Endodermal cell (in vitro differentiated cells): ENCODE data around the gene SLC4A7. TPM values are rescaled to one million over a fixed set of nuclear protein-coding genes. Genes with fewer than 3 reads are reported as not detected.

Source experiments
- DNase-seq: peaks from one replicate; pipeline ENCODE4 v3.0.0-alpha.2; 2017
- H3K27ac ChIP-seq: 2 replicates; pipeline ENCODE4 v1.5.1; 2013; ENCODE audit warnings: mild to moderate bottlenecking, low read depth, low read length, moderate library complexity
- H3K27me3 ChIP-seq: 2 replicates; pipeline ENCODE4 v1.6.1; 2013; ENCODE audit warnings: mild to moderate bottlenecking, low read length, moderate library complexity; ENCODE audit not compliant: insufficient read depth, control insufficient read depth, poor library complexity, severe bottlenecking
- H3K36me3 ChIP-seq: 2 replicates; pipeline ENCODE4 v1.7.0; 2013; ENCODE audit warnings: mild to moderate bottlenecking, low read length, moderate library complexity; ENCODE audit not compliant: control insufficient read depth, insufficient read depth
- H3K4me1 ChIP-seq: one replicate; pipeline ENCODE4 v1.7.0; 2013; ENCODE audit warnings: low read length; ENCODE audit not compliant: control insufficient read depth, insufficient read depth
- H3K4me3 ChIP-seq: 2 replicates; pipeline ENCODE4 v1.5.1; 2013; ENCODE audit warnings: mild to moderate bottlenecking, low read length, moderate library complexity
- H3K9ac ChIP-seq: 2 replicates; pipeline ENCODE4 v1.6.1; 2013; ENCODE audit warnings: mild to moderate bottlenecking, low read length, moderate library complexity; ENCODE audit not compliant: poor library complexity, severe bottlenecking; ENCODE audit errors: extremely low read depth
- H3K9me3 ChIP-seq: 2 replicates; pipeline ENCODE4 v1.6.1; 2013; ENCODE audit warnings: mild to moderate bottlenecking, low read length, moderate library complexity; ENCODE audit not compliant: control insufficient read depth
- H3K27ac Mint-ChIP-seq: 2 replicates; pipeline ENCODE4 v1.8.0; 2020; ENCODE audit warnings: mixed read lengths
- H3K27me3 Mint-ChIP-seq: 2 replicates; pipeline ENCODE4 v1.8.0; 2021; ENCODE audit warnings: mild to moderate bottlenecking, mixed read lengths; ENCODE audit not compliant: insufficient read depth
- H3K36me3 Mint-ChIP-seq: 2 replicates; pipeline ENCODE4 v1.8.0; 2020; ENCODE audit warnings: low read depth, mixed read lengths
- H3K4me1 Mint-ChIP-seq: 2 replicates; pipeline ENCODE4 v1.8.0; 2020; ENCODE audit warnings: mixed read lengths
- H3K4me3 Mint-ChIP-seq: 2 replicates; pipeline ENCODE4 v1.8.0; 2020; ENCODE audit warnings: mild to moderate bottlenecking, moderate library complexity, mixed read lengths
- H3K9me3 Mint-ChIP-seq: 2 replicates; pipeline ENCODE4 v1.8.0; 2020; ENCODE audit warnings: mild to moderate bottlenecking, mixed read lengths
- WGBS, 2 experiments: methylation state at CpG; one replicate each; pipeline versions ENCODE4 v1.1.5 to v1.1.7; 2013; ENCODE audit warnings: missing lambda C conversion rate in 2 of 2, mixed read lengths in 1 of 2; ENCODE audit not compliant: insufficient coverage in 1 of 2, insufficient read length in 1 of 2; 5-methylcytosine and 5-hydroxymethylcytosine counted together
- total RNA-seq, 2 donors: library from RNA; stranded (reverse); fragmentation: NEBNext Ultra II Directional in 1 of 2; extraction: Animal tissue kit (Norgen Biotek cat#: 25700) in 1 of 2; gene quantifications; 2 replicates in 1 of 2; 3 replicates in 1 of 2; pipeline ENCODE4 v1.2.1, GENCODE V29; 2021
- TF ChIP-seq, protein P1 (sequence below): fragments of 200-600 bp; sonication (generic); conservative IDR thresholded peaks from 2 replicates; pipeline ENCODE4 v1.5.0; 2021; ENCODE audit warnings: antibody characterized with exemption, mild to moderate bottlenecking

Gene SLC4A7
- total RNA-seq, 2 donors from 2014 or later, result 58.4 to 83.8 TPM

DNA sequence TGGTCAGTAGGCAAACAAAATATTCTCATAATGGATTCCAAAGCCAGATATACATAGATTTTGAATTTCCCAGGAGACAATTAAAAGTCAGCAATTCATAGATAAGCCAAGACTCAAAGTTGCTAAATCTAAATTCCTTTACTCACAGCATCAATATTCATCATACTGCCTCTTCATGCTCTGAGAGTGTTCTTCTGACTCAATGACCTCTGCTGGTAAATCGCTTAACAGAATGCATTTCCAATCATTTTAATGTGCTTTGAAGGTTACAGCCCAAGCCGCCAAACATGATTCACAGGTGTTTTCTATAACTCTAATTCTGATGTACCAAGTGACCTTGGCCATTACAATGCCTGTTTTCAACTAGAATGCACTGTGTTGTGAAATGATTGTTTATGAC, 24.2 kb upstream of the SLC4A7 start:
- peaks cover 17% of the 10 kb centered on the region for H3K4me1 Mint-ChIP-seq
- H3K27ac ChIP-seq, result no peak overlapping the region

DNA sequence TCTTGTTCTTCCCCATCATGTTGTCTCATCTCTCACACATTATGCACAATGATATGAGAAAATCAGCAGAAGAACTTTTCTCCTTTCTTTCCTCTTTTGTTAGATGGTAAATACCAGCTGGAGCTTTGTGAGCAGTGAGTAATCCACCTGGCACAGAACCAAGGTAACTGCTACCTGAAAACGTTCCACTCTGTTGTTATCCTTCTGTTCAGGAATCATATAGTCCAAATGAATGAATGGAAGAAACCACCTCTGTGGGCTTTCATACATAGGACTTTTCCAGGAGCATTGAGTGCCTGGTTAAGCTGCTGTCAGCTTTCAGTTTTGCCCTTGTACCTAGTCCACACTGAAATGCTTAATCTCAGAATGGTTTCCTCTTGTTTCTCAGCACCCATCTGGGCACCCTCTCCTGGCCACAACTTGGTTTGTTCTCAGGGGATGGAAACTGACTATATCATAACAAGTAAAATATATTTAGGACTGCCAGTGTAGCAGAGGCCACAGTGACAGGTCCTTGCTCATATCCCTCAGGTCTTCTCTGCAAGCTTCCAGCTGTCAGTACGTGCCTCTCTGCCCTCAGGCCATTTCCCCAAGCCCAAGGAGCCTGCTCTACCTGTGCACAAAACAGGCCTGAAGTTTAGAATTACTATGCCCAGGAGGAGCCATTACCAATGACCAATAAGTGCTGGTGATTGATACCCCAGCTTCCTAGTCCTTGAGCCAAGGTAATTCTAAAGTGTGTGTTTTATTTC, 23.5 kb upstream of the SLC4A7 start:
- WGBS, 2 experiments, result 80 to 93% methylated on average over 1 to 2 of the region's 2 CpGs
- H3K9me3 ChIP-seq, result no peaks in the 10 kb centered on the region

More for the DNA sequence above, 24.2 kb upstream of the SLC4A7 start:
- no peaks in the 10 kb centered on the region for H3K27me3 ChIP-seq
- no peaks in the 10 kb centered on the region for H3K4me1 ChIP-seq
- DNase-seq, result no peak
- WGBS, 2 experiments, result 92 to 94% methylated on average over 2 of the region's 2 CpGs
- H3K4me3 Mint-ChIP-seq, result no peak overlapping the region
- TF ChIP-seq, protein P1, sequence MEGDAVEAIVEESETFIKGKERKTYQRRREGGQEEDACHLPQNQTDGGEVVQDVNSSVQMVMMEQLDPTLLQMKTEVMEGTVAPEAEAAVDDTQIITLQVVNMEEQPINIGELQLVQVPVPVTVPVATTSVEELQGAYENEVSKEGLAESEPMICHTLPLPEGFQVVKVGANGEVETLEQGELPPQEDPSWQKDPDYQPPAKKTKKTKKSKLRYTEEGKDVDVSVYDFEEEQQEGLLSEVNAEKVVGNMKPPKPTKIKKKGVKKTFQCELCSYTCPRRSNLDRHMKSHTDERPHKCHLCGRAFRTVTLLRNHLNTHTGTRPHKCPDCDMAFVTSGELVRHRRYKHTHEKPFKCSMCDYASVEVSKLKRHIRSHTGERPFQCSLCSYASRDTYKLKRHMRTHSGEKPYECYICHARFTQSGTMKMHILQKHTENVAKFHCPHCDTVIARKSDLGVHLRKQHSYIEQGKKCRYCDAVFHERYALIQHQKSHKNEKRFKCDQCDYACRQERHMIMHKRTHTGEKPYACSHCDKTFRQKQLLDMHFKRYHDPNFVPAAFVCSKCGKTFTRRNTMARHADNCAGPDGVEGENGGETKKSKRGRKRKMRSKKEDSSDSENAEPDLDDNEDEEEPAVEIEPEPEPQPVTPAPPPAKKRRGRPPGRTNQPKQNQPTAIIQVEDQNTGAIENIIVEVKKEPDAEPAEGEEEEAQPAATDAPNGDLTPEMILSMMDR, result no peak
- H3K36me3 Mint-ChIP-seq, result no peaks in the 10 kb centered on the region
- no peaks in the 10 kb centered on the region for H3K9me3 ChIP-seq
- H3K27ac Mint-ChIP-seq, result no peak overlapping the region
- H3K27me3 Mint-ChIP-seq, result no peaks in the 10 kb centered on the region
- no peaks in the 10 kb centered on the region for H3K36me3 ChIP-seq
- no peaks in the 10 kb centered on the region for H3K9me3 Mint-ChIP-seq
- no peak overlapping the region for H3K9ac ChIP-seq
- H3K4me3 ChIP-seq, result no peak overlapping the region

DNA sequence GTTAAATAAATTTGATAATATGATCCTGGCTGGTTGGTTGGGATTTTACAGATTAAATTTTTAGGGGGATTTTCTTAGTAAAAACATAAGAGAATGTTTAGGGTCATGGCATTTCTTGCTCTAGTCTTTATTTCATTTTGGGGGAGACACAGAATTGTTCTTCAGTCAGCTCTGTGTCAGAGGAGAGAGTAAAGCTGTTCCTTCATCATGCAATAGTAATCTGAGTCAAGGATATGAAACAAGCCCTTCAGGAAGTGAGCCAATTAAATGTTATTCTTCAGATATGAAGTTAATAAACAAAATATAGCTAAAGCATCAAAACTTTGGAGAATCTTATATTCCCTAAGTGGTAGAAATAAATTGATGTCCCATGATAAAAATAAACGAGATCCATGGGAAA, 22.9 kb upstream of the SLC4A7 start:
- no peak overlapping the region for H3K27ac ChIP-seq
- H3K27me3 Mint-ChIP-seq, result no peaks in the 10 kb centered on the region
- TF ChIP-seq, protein P1, result no peak
- DNase-seq, result no peak
- H3K27ac Mint-ChIP-seq, result no peak overlapping the region
- H3K9me3 Mint-ChIP-seq, result no peaks in the 10 kb centered on the region
- no peaks in the 10 kb centered on the region for H3K4me1 ChIP-seq
- H3K36me3 Mint-ChIP-seq, result no peaks in the 10 kb centered on the region
- H3K36me3 ChIP-seq, result no peaks in the 10 kb centered on the region
- 90% methylated on average over 1 of the region's 1 CpG; no CpG with 5 or more reads in 1 of the 2 experiments for WGBS, 2 experiments
- H3K27me3 ChIP-seq, result no peaks in the 10 kb centered on the region
- no peaks in the 10 kb centered on the region for H3K9me3 ChIP-seq
- H3K4me1 Mint-ChIP-seq, result peaks cover 13% of the 10 kb centered on the region
- H3K4me3 ChIP-seq, result no peak overlapping the region
- no peak overlapping the region for H3K9ac ChIP-seq
- H3K4me3 Mint-ChIP-seq, result no peak overlapping the region

More for the DNA sequence above, 23.5 kb upstream of the SLC4A7 start:
- no peak overlapping the region for H3K27ac ChIP-seq
- no peak overlapping the region for H3K9ac ChIP-seq
- H3K27me3 Mint-ChIP-seq, result no peaks in the 10 kb centered on the region
- no peak overlapping the region for H3K4me3 ChIP-seq
- H3K36me3 ChIP-seq, result no peaks in the 10 kb centered on the region
- H3K4me1 Mint-ChIP-seq, result peaks cover 17% of the 10 kb centered on the region
- no peak for DNase-seq
- H3K27ac Mint-ChIP-seq, result no peak overlapping the region
- no peaks in the 10 kb centered on the region for H3K9me3 Mint-ChIP-seq
- H3K27me3 ChIP-seq, result no peaks in the 10 kb centered on the region
- H3K4me3 Mint-ChIP-seq, result no peak overlapping the region
- no peaks in the 10 kb centered on the region for H3K36me3 Mint-ChIP-seq
- no peaks in the 10 kb centered on the region for H3K4me1 ChIP-seq
- TF ChIP-seq, protein P1, result no peak
